ENCODE data around the gene COL11A1.

GRCh38 chr1:102838016-102838415 lies 270.3 kb downstream of the COL11A1 start:
- no peak for TF ChIP-seq CTCF (IDR thresholded peaks at IDR 0.05; ENCODE audit: borderline replicate concordance, extremely low read depth, low read length, poor library complexity, severe bottlenecking)
- TF ChIP-seq EZH2 (IDR thresholded peaks at IDR 0.05; ENCODE audit: borderline replicate concordance, low read depth, low read length, severe bottlenecking) = no peak

Measured in DND-41 (cell line).